Activated naive CD4-positive, alpha-beta T cell treated with anti-CD3 and anti-CD28 coated beads, Interleukin-2, amount 50 U/mL, for 72 hours (primary cell): ENCODE results near the gene FAM171A1. TPM values are rescaled to one million over a fixed set of nuclear protein-coding genes. Genes with fewer than 3 reads are reported as not detected.

Source experiments
- ATAC-seq, 2 donors: fragments of 150-1000 bp; cut with Tn5 transposase; 2 replicates each; pipeline ENCODE4 v1.10.0; 2021; ENCODE audit warnings: mild to moderate bottlenecking in 2 of 2, moderate library complexity in 2 of 2
- DNase-seq, 2 donors: peaks; one replicate each; pipeline ENCODE4 v3.0.0; 2021 to 2022; ENCODE audit warnings: low spot score in 2 of 2
- H3K27ac Mint-ChIP-seq, 2 donors: one replicate each; pipeline ENCODE4 v1.8.0; 2022; ENCODE audit warnings: mild to moderate bottlenecking in 2 of 2, mixed read lengths in 2 of 2
- H3K36me3 Mint-ChIP-seq, 2 donors: one replicate each; pipeline ENCODE4 v1.8.0; 2022; ENCODE audit warnings: mixed read lengths in 2 of 2
- H3K9me3 Mint-ChIP-seq, 2 donors: one replicate each; pipeline ENCODE4 v1.8.0; 2022; ENCODE audit warnings: mixed read lengths in 2 of 2
- total RNA-seq, 2 donors: library from RNA; stranded (reverse); gene quantifications; one replicate each; pipeline ENCODE4 v1.2.3, GENCODE V29; 2022

Gene FAM171A1
- total RNA-seq, 2 donors from 2014 or later = 3.7 to 4.9 TPM

DNA sequence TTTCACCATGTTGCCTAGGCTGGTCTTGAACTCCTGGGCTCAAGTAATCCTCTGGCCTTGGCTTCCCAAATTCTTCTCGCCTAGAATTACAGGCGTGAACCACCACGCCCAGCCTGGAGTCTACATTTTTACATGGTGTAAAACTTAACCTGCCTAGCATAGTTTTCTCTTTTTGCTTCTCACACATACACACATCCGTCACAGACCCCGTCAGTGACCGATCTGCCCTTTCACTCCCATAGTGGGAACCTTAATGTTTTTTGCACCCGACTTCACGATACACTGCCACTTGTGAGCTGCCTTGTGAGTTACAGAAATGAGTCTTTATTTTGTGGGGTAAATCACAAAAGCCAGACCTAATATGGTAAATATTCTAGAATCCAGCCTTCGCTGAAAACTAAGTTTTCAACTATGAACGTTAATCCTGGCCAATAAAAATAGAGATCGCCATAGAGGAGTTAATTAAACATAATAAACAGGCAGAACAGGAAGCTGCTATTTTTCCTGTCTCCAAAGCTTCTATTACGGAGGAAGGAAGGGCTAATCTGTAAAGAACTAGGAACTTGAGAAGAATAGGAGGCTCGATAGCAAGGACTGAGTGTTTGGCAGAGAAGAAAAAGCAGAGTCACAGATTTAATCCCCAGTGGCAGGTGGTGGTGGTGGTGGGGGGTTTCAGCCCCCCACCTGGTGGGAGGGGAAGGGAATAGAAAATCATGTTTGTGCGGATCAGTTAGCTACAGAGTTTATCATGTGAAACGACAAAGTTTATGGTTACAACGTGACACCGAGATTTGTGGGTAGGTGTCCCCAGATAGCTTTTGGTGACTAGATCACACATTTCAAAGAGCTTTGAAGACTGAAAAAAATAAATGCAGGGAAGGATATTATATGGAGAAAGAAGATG is 14.7 kb upstream of the FAM171A1 start:
- no peak for DNase-seq
- no peaks in the 10 kb centered on the region for H3K36me3 Mint-ChIP-seq
- H3K9me3 Mint-ChIP-seq = no peaks in the 10 kb centered on the region
- H3K27ac Mint-ChIP-seq = no peak overlapping the region
- ATAC-seq = no peak

DNA sequence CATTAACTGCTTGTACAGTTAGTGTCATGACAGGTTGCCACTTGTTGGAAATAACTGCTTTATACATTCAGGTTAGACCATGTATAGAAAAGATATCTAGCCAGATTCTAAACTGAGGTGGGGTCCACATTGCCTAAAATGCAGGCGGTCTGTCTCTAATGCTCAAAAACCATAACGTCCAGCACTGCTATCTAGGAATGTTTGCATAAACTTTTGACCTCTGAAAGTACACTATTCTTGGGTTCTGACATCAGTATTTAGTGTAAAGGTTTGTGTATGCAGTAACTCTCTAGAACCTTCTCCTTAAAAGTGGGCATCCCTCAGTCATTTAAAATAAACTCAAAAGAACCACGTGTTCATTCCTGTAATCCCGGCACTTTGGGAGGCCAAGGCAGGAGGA is 10.3 kb upstream of the FAM171A1 start:
- Mint-ChIP-seq H3K27ac (no peak overlapping the region), H3K9me3 (no peaks in the 10 kb centered on the region), H3K36me3 (no peaks in the 10 kb centered on the region)
- no peak for ATAC-seq
- no peak for DNase-seq

DNA sequence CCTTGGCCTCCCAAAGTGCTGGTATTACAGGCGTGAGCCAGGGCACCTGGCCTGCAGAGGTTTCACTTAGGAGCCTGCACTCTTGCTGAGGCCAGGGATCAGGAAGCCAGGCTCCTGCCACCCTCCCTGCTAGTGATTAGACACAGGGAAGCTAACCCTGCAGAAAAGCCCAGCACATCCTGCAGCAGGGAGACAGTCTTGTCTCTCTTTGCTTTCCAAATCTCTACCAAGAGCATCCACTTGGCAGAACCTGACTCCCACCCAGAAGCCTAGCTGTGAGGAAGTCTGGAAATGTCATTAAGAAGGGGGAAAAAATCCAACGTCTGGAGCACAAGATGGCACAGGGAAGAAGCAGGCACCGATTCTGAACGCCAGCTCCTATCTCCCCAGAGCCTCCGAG is 8.0 kb upstream of the FAM171A1 start:
- DNase-seq (no peak), ATAC-seq (no peak)
- Mint-ChIP-seq H3K36me3 (no peaks in the 10 kb centered on the region), H3K27ac (no peak overlapping the region), H3K9me3 (no peaks in the 10 kb centered on the region)

DNA sequence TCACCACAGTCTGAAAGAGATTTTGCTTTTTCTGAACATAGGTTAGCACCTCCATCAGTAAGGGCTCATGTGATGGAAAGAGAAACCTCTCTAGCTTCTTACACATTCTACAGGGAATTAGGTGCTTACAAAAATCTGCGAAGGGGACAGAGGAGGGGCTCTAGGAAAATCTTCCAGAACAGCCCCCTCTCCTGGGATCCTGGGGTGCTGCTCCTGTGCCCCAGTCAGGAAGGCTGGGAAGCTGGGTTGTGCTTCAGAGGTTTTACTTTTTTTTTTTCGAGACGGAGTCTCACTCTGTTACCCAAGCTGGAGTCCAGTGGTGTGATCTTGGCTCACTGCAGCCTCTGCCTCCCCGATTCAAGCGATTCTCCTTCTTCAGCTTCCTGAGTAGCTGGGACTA is 7.5 kb upstream of the FAM171A1 start:
- no peak for ATAC-seq
- Mint-ChIP-seq H3K36me3 (no peaks in the 10 kb centered on the region), H3K9me3 (no peaks in the 10 kb centered on the region), H3K27ac (no peak overlapping the region)
- DNase-seq = no peak

DNA sequence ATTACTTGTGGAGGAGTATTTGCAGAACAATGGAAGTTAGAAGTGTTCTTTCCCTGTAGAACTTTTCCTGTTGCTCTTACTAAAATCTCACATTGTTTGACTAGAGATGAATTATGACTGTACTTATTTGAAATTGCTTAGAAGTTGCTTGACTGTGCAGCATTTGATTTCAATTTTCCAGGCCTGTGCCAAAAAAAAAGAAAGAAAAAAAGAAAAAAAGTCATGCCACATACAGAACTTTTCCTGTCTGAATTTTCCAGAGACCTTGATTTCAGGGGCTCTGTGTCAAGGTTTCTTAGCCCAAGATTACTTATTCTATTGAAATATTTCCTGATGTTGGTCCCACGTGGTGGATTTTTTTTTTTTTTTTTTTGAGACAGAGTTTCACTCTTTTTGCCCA is 3.5 kb upstream of the FAM171A1 start:
- no peaks in the 10 kb centered on the region for H3K36me3 Mint-ChIP-seq
- H3K27ac Mint-ChIP-seq = no peak overlapping the region
- ATAC-seq (no peak), DNase-seq (no peak)
- H3K9me3 Mint-ChIP-seq = no peaks in the 10 kb centered on the region

DNA sequence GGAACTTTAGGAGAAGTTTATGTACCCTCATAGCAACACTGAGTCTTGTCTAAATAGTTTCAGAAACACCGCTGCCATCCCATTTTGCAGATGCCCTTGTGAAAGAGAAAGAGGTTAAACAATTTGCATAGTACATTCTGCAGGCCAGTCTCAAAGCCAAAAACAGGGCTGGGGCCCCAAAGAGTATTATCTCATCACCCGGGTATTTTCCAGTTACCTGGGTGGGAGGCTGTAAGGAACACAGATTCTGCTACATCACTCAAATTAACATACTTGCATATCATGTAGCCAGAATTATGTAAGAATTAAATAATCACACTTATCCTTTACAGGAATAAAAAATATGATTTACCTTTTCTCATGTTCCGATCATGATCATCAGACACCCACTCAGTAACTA is 3.1 kb upstream of the FAM171A1 start:
- H3K36me3 Mint-ChIP-seq = no peaks in the 10 kb centered on the region
- no peak for ATAC-seq
- no peak overlapping the region for H3K27ac Mint-ChIP-seq

DNA sequence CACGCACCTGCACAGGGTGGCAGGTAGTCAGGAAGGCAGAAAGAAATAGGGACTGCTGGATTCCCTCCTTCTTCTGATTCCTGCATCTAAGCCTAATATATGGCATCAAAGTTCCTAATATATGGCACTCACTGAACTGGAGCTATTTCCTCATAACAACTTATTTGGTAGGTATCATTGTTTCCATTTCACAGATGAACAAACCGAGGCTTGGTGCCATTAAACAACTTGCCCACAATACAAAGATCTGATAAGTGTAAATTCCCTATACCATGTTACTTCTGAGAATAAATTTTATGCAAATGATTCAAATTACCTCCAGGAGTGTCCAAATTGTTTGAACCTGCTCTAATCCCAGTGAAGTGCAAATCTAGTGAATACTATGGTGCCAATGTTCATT is 2.1 kb upstream of the FAM171A1 start:
- no peaks in the 10 kb centered on the region for H3K9me3 Mint-ChIP-seq
- no peak for DNase-seq
- H3K27ac Mint-ChIP-seq = no peak overlapping the region
- ATAC-seq = no peak
- H3K36me3 Mint-ChIP-seq = no peaks in the 10 kb centered on the region

More for the DNA sequence above, 3.1 kb upstream of the FAM171A1 start:
- H3K9me3 Mint-ChIP-seq = no peaks in the 10 kb centered on the region
- DNase-seq = no peak

DNA sequence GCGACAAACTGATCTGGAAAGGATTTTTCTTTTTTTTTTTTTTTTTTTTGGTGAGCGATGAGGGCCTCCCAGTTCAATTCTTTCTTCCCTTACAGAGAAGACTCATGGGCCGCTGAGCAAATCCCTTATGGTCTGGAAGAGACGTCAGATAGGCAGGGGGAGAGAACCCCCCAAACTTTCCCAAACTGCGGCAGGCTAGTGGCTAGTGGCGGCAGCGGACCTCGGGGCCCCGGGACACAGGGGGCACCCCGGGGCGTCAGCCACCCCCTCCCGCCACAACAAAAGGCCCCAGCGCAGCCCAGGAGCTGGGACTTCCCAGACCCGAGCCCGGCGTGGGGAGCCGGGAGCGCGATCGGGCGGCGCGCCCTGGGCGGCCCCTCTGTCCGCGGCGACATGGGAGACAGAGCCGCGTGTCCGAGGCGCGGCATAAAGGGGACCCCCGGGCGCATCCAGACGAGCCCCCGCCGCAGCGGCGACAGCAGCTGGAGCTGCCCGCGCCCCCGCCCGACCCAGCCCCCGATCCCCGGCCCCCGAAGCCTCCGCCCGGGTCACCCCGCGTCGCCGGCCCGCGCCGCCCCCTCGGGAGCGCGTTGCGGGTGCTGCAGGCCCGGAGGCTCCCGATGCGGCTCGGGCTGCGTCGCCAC is 755 bp downstream of the FAM171A1 start:
- DNase-seq (peak in 1 of 2 donors; percentile 14), ATAC-seq (peak; percentile 16 to 53)
- Mint-ChIP-seq H3K36me3 (no peaks in the 10 kb centered on the region), H3K9me3 (no peaks in the 10 kb centered on the region), H3K27ac (peak overlapping the region; percentile 74 to 86)

DNA sequence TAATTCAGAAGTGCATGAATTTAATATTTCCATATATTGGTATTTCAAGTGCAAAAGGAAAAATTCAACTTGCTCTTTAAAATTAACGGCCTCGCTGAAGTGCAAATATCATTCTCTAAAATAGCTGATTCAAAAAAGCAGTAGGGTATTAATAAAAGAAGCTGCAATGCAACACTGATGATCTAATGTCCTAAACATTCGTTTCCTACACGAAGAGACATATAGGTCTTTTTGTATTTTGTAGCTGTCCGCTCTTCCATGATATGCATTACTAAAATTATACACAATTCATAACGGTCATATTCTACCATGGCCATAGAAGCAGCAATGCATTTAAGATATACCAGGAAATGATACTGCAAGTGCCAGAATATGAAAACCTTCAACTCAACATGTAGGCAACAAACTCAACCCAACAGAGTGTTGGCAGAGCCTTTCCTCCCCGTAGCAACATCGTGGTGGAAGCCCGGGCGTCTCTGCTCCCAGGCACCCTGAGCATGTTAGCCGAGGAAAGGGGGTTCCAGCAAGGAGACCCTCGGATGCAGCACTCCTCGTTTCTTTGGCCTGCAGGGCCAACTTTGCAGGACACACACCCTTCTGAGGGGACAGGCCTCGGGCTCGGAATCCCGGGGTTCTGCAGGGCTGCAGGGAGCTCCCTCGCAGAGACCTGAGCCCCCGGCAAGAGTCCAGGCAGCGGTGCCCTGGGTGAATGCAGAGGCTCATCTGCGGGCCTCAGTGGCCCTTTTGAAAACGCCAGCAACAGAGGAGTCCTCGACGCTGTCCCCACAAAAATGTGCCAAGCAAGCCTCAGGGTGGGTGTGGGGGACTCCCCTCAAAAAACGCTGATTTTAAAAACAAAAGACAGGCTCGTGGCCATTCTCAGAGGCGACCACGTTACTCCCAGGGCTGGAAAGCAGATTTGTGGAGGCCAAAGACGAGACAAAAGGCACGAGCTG is 1.6 kb downstream of the FAM171A1 start:
- H3K27ac Mint-ChIP-seq = peak overlapping the region; percentile 74 to 86

DNA sequence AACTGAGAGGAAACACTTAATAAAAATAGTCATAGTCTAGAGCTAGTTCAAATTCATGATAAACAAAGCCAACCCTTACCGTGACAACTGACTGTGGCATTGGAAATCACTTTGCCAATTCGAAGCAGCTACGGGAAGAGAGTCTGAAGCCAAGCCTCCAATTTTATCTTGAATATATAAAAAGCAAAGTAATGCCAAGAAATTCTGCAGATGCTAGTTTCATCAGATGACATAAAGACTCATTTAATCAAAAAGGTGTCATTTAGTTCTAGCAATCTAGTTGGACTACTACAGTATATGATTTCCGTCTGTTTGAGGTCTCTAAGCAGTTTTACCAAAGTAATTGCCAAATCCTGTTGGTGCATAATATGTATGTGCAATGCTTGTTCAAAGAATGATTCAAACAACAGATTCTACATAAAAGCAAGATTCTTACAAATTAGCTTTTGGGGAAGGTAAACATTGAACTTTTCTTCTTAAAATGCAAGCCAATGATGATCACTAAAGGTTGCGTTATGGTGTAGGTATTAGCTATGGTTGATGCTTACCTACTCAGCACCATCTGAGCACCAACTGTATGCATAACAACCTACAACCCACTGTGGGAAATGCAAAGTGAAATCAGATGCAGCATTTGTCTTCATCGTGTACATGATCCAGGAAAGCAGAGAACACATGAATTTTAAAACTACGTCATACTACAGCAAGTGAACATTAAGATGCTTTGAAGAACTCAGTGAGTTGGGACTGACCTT is 2.8 kb downstream of the FAM171A1 start:
- Mint-ChIP-seq H3K36me3 (no peaks in the 10 kb centered on the region), H3K9me3 (peaks cover 0 to 6% of the 10 kb centered on the region in 2 donors), H3K27ac (no peak overlapping the region)
- no peak for ATAC-seq
- no peak for DNase-seq

More for the DNA sequence above, 1.6 kb downstream of the FAM171A1 start:
- no peak for ATAC-seq
- DNase-seq = no peak
- H3K9me3 Mint-ChIP-seq = peaks cover 0 to 4% of the 10 kb centered on the region in 2 donors
- no peaks in the 10 kb centered on the region for H3K36me3 Mint-ChIP-seq

DNA sequence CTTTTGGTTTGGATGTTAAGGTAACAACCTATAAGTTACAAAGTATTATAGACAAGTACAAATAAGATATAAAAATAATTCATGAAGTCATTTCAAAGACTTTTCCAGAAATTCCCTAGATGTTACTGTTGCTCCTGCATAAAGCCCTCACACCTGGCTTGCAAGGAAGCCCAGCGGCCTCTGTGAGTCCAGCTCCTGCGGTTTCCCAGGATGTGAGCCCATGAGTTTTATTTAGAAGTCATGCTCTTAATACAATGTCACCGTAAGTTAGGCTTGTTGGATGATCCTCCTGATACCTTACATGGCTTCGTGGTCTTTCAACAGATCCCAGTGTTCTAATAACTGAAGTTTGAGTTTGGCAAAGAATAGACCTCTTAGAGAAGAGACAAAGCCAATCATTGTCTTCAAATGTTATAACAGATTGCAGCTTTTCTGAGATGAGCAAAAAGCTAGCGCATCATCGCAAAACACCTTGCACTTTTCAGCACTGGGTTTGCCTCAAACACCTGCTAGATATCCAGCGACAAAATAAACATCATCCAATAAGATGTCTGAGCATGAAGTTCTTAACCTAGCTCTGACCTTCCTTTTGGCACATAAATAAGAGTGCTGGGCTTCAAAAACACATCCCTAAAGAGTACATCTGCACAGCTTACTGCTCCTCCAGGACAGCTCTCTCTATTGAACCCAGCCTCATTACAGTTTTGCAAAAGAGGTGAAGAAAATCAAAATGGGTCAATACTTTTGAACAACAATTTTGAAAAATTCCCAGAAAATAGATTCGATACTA is 3.6 kb downstream of the FAM171A1 start:
- H3K36me3 Mint-ChIP-seq = no peaks in the 10 kb centered on the region
- ATAC-seq (no peak), DNase-seq (no peak)
- no peak overlapping the region for H3K27ac Mint-ChIP-seq
- H3K9me3 Mint-ChIP-seq = peaks cover 0 to 6% of the 10 kb centered on the region in 2 donors

DNA sequence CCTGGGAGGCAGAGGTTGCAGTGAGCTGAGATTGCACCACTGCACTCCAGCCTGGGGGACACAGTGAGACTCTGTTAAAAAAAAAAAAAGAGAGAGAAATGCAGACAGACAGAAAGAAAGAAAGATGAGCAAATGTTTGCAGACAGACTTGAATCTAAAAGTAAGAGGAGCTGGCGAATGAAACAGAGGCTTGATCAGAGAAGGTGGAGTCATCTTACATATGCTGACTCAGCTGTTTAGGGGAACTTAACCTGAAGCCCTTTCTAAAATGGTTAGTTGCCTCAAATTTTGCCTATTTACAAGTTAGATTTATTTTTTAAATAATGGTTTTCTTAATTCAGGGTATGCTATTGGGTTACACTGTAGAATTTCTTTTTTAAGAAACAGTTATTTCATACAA is 5.4 kb downstream of the FAM171A1 start:
- H3K36me3 Mint-ChIP-seq = no peaks in the 10 kb centered on the region
- H3K27ac Mint-ChIP-seq = no peak overlapping the region
- DNase-seq (no peak), ATAC-seq (no peak)
- peaks cover 0 to 6% of the 10 kb centered on the region in 2 donors for H3K9me3 Mint-ChIP-seq

DNA sequence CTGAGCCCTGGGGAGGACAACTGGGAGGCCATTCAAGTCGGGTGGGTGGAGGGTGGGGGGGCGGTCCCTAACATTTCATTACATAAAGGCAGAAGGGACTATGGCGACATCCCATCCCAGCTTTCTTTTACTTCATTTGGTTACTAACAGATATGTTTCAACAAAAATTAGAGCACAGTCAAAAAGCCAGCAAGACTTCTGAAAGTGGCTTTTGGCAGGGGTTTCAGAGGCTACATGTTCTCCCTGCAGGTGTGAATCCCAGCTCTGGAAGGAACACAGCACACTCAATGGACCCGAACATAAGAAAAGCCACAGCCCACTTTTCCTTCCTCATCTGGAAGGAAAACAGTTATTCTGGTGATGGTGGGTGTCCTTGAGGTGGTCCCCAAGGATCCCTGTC is 7.1 kb downstream of the FAM171A1 start:
- DNase-seq = no peak
- Mint-ChIP-seq H3K27ac (no peak overlapping the region), H3K9me3 (peaks cover 0 to 6% of the 10 kb centered on the region in 2 donors), H3K36me3 (no peaks in the 10 kb centered on the region)
- no peak for ATAC-seq

DNA sequence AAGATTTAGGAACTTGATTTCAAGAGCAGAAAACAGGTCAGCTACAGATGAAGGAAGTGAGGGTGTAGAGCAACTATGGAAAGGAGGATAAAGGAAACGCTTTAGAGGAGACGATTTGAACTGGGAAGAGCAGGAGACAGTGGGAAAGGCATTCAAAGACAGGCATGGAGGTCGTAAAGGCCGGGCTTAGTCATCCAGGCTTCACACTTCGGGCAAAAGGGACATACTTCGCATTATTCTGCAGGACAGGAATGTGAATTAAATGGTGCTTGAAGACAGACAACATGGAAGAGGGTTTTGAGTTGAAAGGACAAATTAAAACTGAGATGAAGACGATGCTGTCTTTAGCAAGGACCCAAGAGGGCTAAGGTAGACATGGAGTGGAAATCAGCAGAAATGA is 8.1 kb downstream of the FAM171A1 start:
- ATAC-seq = no peak
- H3K36me3 Mint-ChIP-seq = no peaks in the 10 kb centered on the region
- no peak for DNase-seq
- peaks cover 0 to 6% of the 10 kb centered on the region in 2 donors for H3K9me3 Mint-ChIP-seq
- H3K27ac Mint-ChIP-seq = no peak overlapping the region

DNA sequence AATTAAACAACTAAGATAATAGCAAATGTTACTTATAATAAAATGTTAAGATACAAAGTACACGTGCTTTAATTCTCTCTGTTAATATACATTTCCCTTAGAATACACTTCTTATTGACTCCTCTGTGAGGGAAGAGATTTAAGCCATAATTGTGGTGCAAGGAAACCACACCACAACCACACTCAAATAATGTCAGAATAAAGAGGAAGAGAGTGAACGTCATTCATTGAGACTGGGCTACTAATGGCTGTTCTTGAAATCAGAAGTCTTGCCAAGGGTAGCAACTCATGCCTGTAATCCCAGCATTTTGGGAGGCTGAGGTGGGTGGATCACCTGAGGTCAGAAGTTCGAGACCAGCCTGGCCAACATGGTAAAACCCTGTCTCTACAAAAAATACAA is 10.0 kb downstream of the FAM171A1 start:
- H3K36me3 Mint-ChIP-seq = no peaks in the 10 kb centered on the region
- H3K9me3 Mint-ChIP-seq = peaks cover 0 to 6% of the 10 kb centered on the region in 2 donors
- no peak for DNase-seq
- H3K27ac Mint-ChIP-seq = no peak overlapping the region
- ATAC-seq = no peak
